Activated naive CD4-positive, alpha-beta T cell treated with anti-CD3 and anti-CD28 coated beads, Interleukin-2, amount 50 U/mL, for 16 hours (primary cell): ENCODE measurements around the gene FGF22.
A peak's percentile ranks its signal among the peaks of the same experiment; 100 is the strongest.

ENCODE experiments used
- DNase-seq: peaks from one replicate; pipeline ENCODE4 v3.0.0-alpha.2; 2020

The FGF22 gene

DNA sequence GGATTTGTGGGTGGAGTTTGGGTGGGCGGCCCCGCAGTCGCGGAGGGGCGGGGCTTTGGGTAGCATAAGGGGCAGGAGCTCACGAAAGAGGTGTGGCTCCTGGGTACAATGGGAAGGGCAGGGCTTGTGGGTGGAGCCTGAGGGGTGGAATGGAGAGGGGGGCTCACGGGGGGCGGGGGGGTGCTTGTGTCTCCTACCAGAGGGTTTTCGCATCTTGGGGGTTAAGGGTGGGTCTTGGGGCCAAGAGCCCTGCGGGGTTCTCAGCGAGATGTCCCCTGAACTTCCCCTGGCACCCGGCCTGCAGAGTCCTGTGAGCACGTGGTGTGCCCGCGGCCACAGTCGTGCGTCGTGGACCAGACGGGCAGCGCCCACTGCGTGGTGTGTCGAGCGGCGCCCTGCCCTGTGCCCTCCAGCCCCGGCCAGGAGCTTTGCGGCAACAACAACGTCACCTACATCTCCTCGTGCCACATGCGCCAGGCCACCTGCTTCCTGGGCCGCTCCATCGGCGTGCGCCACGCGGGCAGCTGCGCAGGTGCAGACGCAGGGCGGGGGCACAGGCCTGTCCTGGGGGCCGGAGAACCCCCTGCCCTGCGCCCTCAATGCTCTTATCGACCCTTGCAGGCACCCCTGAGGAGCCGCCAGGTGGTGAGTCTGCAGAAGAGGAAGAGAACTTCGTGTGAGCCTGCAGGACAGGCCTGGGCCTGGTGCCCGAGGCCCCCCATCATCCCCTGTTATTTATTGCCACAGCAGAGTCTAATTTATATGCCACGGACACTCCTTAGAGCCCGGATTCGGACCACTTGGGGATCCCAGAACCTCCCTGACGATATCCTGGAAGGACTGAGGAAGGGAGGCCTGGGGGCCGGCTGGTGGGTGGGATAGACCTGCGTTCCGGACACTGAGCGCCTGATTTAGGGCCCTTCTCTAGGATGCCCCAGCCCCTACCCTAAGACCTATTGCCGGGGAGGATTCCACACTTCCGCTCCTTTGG, 41.6 kb downstream of the FGF22 start:
- peak; percentile 44 for DNase-seq

- DNase-seq = no peak
Observed at GRCh38 chr19:682678-683320, 43.1 kb downstream of the FGF22 start.

GRCh38 chr19:685454-685931, 45.8 kb downstream of the FGF22 start:
- no peak for DNase-seq

GRCh38 chr19:686589-687297, 47.1 kb downstream of the FGF22 start:
- no peak for DNase-seq

DNA sequence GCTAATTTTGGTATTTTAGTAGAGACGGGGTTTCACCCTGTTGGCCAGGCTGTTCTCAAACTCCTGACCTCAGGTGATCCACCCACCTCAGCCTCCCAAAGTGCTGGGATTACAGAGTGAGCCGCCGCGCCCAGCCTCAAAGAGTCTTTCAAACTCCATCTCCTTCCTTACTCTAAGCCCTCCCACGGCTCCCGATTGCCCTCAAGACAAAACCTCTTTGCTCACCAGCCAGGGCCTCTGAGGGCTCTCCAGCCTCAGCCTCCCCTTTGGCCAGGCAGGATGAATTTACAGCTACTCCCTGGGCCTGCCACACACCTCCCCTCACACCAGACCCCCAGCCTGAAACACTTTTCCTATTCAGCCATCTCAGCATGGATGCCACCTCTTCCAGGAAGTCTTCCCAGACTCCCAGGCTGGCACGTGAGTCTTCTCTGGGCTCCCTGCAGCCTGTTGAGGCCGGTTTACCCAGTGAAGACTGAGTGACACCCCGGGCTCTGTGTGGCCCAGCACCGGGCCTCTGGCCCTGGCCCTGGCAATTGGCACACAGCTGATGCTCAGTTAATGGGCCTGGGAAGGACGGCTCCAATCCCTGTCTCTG, 48.0 kb downstream of the FGF22 start:
- no peak for DNase-seq

GRCh38 chr19:688214-688613, 48.5 kb downstream of the FGF22 start:
- DNase-seq = no peak

DNA sequence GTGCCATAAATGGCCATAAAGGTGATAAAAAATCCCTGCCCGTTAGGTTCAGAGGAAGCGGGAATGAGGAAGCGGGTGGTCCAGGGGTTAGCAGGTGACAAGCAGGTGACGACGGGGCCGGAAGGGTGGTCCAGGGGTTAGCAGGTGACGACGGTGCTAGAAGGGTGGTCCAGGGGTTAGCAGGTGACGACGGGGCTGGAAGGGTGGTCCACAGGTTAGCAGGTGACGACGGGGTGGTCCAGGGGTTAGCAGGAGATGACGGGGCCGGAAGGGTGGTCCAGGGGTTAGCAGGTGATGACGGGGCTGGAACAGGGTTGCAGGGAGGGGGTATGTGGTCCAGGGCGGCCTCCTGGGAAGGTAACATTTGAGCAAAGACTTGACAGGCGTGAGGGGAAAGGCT, 49.3 kb downstream of the FGF22 start:
- no peak for DNase-seq

DNA sequence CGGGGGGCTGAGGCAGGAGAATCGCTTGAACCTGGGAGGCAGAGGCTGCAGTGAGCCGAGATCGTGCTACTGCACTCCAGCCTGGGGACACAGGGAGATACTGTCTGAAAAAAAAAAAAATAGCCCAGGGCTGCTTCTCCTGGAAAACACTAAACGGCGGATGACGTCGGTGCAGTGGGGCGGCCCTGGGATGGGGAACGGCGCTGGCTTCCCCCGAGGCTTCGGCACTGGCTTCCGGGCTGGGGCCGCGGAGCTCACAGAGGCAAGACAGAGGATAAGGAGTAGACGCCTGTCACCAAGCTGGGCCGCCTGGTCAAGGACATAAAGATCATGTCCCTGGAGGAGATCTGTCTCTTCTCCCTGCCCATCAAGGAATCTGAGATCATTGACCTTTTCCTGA, 50.5 kb downstream of the FGF22 start:
- DNase-seq = no peak
